Measurements from ENCODE around the gene TMEM19. TPM values are rescaled to one million over a fixed set of nuclear protein-coding genes. Genes with fewer than 3 reads are reported as not detected.

TMEM19 gene
- total and polyA plus RNA-seq, 2 of the 8 experiments (the other 6 are each of a cell fraction or from before 2014, with no cell fraction given) = 12.6 to 19.1 TPM

DNA sequence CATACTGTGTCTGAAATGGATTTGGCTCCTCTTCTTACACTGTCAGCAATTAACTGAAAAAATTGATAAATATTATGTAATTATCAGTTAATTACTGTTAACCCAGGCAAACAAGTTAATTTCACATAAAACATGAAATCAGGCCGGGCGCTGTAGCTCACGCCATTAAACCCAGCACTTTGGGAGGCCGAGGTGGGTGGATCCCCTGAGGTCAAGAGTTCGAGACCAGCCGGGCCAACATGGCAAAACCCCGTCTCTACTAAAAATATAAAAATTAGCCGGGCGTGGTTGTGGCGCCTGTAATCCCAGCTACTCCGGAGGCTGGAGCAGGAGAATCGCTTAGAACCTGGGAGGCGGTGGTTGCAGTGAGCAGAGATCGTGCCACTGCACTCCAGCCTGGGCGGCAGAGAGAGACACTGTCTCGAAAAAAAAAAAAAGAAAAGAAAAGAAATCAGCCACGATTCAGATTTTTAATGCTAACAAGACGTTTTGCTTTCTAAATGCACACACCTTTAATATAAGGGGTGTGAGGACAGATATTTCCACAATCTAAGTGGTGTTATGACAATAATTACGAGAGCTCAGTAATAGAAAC, 473 bp upstream of the TMEM19 start (continued):
- TF ChIP-seq RAD21 (IDR thresholded peaks at IDR 0.05 in 1 of 2, conservative IDR thresholded peaks at IDR 0.05 in 1 of 2; ENCODE audit: low read depth in 2 of 2, low read length in 2 of 2) = no peak
- TF ChIP-seq, protein P1, sequence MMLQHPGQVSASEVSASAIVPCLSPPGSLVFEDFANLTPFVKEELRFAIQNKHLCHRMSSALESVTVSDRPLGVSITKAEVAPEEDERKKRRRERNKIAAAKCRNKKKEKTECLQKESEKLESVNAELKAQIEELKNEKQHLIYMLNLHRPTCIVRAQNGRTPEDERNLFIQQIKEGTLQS (IDR thresholded peaks at IDR 0.05; ENCODE audit: insufficient read depth, low read depth, low read length) = no peak
- TF ChIP-seq SP4 (IDR thresholded peaks at IDR 0.05; ENCODE audit: low read length) = no peak
- TF ChIP-seq EGR1 (IDR thresholded peaks at IDR 0.05; ENCODE audit: borderline replicate concordance, low read depth, low read length) = no peak
- no peak for TF ChIP-seq BCL11A (IDR thresholded peaks at IDR 0.05; ENCODE audit: low read depth in 2 of 2, low read length in 2 of 2)
- TF ChIP-seq TCF12 (IDR thresholded peaks at IDR 0.05; ENCODE audit: low read depth, low read length) = no peak
- TF ChIP-seq RBBP5 (IDR thresholded peaks at IDR 0.05; ENCODE audit: borderline replicate concordance, low read depth, low read length) = no peak
- no peak for TF ChIP-seq SIN3A (conservative IDR thresholded peaks at IDR 0.05 in 1 of 2, IDR thresholded peaks at IDR 0.05 in 1 of 2; ENCODE audit: low read depth in 1 of 2, low read length in 2 of 2)
- TF ChIP-seq E2F6 (IDR thresholded peaks at IDR 0.05) = no peak

All from H1 (cell line).